ENCODE results near the gene C1orf87.

The C1orf87 gene

DNA sequence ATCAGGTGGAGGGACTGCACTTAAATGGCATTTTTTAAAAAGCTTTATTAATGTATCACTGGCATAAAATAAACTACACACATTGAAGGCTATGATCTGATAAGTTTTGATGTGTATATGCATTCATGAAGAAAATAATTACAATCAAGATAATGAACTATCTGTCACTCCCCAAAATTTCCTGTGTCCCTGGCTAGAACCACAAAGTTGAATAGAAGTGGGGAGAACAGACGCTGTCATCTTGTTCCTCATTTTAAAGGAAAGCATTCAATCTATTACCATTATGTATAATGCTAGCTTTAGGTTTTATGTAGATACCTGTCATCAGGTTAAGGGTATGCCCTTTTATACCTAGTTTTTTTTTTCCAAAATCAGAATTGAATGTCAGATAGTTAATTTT lies 38.1 kb upstream of the C1orf87 start:
- no peak for DNase-seq (ENCODE audit: low read depth, low spot score)
- no peak overlapping the region for H3K4me3 ChIP-seq (ENCODE audit: low read depth, low read length)
- CTCF ChIA-PET, result no interaction called here
- no peak for TF ChIP-seq CTCF (IDR thresholded peaks at IDR 0.05; ENCODE audit: insufficient read depth, low read length, missing control alignments)
- POLR2A ChIA-PET, result no interaction called here

DNA sequence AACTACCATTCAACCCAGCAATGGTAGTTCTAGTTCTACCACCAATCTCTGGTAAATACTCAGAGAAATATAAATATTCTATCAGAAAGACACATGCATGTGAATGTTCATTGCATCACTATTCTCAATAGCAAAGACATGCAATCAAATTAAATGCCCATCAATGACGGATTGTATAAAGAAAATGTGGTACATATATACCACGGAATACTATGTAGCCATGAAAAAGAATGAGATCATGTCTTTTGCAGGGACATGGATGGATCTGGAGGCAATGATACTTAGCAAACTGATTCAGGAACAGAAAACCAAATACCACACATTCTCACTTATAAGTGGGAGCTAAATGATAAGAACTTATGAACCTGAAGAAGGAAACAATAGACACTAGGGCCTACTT lies 37.5 kb upstream of the C1orf87 start:
- ChIA-PET CTCF (no interaction called here), POLR2A (no interaction called here)
- no peak for DNase-seq (ENCODE audit: low read depth, low spot score)
- no peak overlapping the region for H3K4me3 ChIP-seq (ENCODE audit: low read depth, low read length)
- no peak for TF ChIP-seq CTCF (IDR thresholded peaks at IDR 0.05; ENCODE audit: insufficient read depth, low read length, missing control alignments)

GRCh38 chr1:60108196-60108595 lies 34.6 kb upstream of the C1orf87 start:
- H3K4me3 ChIP-seq (ENCODE audit: low read depth, low read length), result no peak overlapping the region
- POLR2A ChIA-PET, result no interaction called here
- CTCF ChIA-PET, result no interaction called here
- DNase-seq (ENCODE audit: low read depth, low spot score), result no peak
- no peak for TF ChIP-seq CTCF (IDR thresholded peaks at IDR 0.05; ENCODE audit: insufficient read depth, low read length, missing control alignments)

DNA sequence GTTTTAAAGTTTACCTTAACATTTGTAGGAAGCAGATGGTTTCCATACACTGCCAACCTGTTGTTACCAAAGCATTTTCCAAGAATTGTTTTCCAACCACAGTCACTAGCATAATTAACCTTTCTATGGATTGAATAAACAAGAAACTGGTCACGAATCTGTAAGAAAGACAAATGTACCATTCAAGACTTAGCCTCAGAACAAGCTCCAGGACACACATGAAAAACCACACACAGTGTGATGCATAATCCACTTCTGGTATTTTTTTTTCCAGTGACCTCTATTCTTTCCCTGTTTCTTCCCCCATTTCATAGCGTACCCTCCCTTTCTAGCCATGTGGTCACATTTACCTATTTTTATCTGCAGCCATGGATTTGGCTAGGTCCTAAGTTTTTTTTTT lies 29.6 kb upstream of the C1orf87 start:
- DNase-seq (ENCODE audit: low read depth, low spot score), result no peak
- POLR2A ChIA-PET, result no interaction called here
- no peak for TF ChIP-seq CTCF (IDR thresholded peaks at IDR 0.05; ENCODE audit: insufficient read depth, low read length, missing control alignments)
- CTCF ChIA-PET, result interaction anchor here (0.6 kb wide), 1 partner anchor 14 kb away, joined by 5 read pairs; no protein-coding TSS in a partner anchor
- no peak overlapping the region for H3K4me3 ChIP-seq (ENCODE audit: low read depth, low read length)

- DNase-seq (ENCODE audit: low read depth, low spot score), result no peak
- ChIA-PET POLR2A (no interaction called here), CTCF (interaction anchor here (0.6 to 1.3 kb wide), 4 partner anchors 10 to 191 kb away, joined by 3 to 5 read pairs (median 3); no protein-coding TSS in a partner anchor)
- no peak overlapping the region for H3K4me3 ChIP-seq (ENCODE audit: low read depth, low read length)
- no peak for TF ChIP-seq CTCF (IDR thresholded peaks at IDR 0.05; ENCODE audit: insufficient read depth, low read length, missing control alignments)
Observed at GRCh38 chr1:60102267-60103061, 28.9 kb upstream of the C1orf87 start.

- CTCF ChIA-PET, result interaction anchor here (1.0 to 1.3 kb wide), 2 partner anchors 9 to 71 kb away, joined by 3 read pairs; no protein-coding TSS in a partner anchor
- POLR2A ChIA-PET, result no interaction called here
Observed at GRCh38 chr1:60101516-60101915, 27.9 kb upstream of the C1orf87 start.

More at GRCh38 chr1:60101516-60101915, 27.9 kb upstream of the C1orf87 start:
- H3K4me3 ChIP-seq (ENCODE audit: low read depth, low read length), result no peak overlapping the region
- no peak for TF ChIP-seq CTCF (IDR thresholded peaks at IDR 0.05; ENCODE audit: insufficient read depth, low read length, missing control alignments)
- DNase-seq (ENCODE audit: low read depth, low spot score), result no peak
